Measurements from ENCODE around the gene OGT. TPM values are rescaled to one million over a fixed set of nuclear protein-coding genes. Genes with fewer than 3 reads are reported as not detected.
"Not testable (repeated sequence)": the region's sequence is repeated elsewhere in the genome, so short reads cannot be mapped to it uniquely, and the experiment has no call there.

Gene OGT
- total RNA-seq, 2 experiments from 2014 or later: 233 to 244 TPM

DNA sequence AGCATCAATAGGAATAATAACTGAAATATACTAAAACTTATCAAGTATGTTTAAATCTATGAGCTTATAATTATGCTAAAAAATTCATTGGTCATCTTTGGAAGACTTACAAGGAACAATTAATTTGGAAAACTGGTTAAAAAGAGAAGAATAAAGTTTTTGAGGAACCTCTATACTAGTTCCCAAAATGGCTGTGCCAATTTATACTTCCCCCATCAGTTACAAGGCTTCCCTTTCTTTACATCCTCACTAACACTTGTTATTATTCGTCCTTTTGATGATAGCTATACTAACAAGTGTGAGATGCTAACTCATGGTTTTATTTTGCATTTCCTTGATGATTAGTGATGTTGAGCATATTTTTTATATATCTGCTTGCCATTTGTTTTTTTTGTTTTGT is 17.1 kb downstream of the OGT start:
- peak overlapping the region; percentile 76 for H3K27ac Mint-ChIP-seq
- peaks cover 40% of the 10 kb centered on the region for H3K36me3 Mint-ChIP-seq
- no peak overlapping the region for H3K4me3 Mint-ChIP-seq
- no peaks in the 10 kb centered on the region for H3K9me3 Mint-ChIP-seq
- no peaks in the 10 kb centered on the region for H3K27me3 Mint-ChIP-seq
- H3K4me1 Mint-ChIP-seq: peaks cover 34% of the 10 kb centered on the region
- no peak for DNase-seq

DNA sequence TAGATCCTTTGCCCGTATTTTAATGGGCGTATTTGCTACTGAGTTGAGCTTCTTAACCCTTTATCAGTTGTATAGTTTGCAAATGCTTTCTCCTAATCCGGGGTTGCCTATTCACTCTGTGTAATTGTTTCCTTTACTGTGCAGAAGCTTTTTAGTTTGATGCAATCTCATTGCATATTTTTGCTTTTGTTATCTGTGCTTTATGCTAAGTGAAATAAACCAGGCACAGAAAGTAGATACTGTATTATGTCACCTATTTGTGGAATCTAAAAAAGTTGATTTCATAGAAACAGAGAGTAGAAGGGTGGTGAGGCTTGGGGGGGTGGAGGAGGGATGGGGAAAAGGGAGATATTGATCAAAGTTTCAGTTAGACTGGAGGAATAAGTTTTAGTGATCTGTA is 17.7 kb downstream of the OGT start:
- Mint-ChIP-seq H3K27ac (peak overlapping the region; percentile 76), H3K27me3 (no peaks in the 10 kb centered on the region), H3K4me1 (peaks cover 36% of the 10 kb centered on the region), H3K9me3 (no peaks in the 10 kb centered on the region), H3K4me3 (no peak overlapping the region), H3K36me3 (peaks cover 42% of the 10 kb centered on the region)
- no peak for DNase-seq

DNA sequence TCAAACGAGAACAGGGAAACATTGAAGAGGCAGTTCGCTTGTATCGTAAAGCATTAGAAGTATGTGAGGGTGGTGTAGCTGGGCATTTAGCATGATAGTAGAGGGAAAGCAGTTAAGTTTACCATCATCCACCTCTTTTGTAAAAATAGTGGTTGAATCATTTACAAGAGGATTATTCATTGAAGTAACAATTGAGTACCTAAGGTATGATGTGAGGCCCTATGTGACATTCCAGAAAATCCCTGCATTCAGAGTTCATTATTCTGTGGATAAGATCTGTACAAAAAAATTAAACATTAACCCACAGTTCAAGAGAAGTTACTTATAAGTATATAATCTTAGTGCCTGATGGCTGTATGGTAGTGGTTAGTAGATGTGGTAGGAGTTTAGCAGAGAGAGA is 23.1 kb downstream of the OGT start:
- Mint-ChIP-seq H3K27me3 (no peaks in the 10 kb centered on the region), H3K4me1 (peaks cover 10% of the 10 kb centered on the region)

DNA sequence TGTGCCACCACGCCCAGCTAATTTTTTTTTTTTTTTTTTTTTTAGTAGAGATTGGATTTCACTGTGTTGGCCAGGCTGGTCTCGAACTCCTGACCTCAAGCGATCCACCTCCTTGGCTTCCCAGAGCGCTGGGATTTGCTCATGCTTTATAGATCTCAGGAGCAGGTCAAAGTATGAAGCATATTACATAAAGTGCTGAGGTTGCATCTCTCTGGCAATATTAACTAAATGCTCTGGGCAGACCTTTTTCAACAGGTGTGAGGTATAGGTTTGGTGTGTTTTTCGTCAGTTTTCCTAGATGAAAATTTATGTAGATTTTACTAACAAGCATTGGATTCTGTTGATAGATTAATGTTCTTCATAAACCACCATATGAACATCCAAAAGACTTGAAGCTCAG is 26.0 kb downstream of the OGT start:
- H3K27ac Mint-ChIP-seq: no peak overlapping the region
- no peak for DNase-seq
- no peaks in the 10 kb centered on the region for H3K27me3 Mint-ChIP-seq
- no peak overlapping the region for H3K4me3 Mint-ChIP-seq
- H3K9me3 Mint-ChIP-seq: no peaks in the 10 kb centered on the region
- H3K4me1 Mint-ChIP-seq: peaks cover 8% of the 10 kb centered on the region
- H3K36me3 Mint-ChIP-seq: peaks cover 33% of the 10 kb centered on the region

More for the DNA sequence above, 23.1 kb downstream of the OGT start:
- Mint-ChIP-seq H3K27ac (peak overlapping the region; percentile 71), H3K36me3 (peaks cover 28% of the 10 kb centered on the region), H3K4me3 (peak overlapping the region; percentile 18), H3K9me3 (no peaks in the 10 kb centered on the region)
- no peak for DNase-seq

DNA sequence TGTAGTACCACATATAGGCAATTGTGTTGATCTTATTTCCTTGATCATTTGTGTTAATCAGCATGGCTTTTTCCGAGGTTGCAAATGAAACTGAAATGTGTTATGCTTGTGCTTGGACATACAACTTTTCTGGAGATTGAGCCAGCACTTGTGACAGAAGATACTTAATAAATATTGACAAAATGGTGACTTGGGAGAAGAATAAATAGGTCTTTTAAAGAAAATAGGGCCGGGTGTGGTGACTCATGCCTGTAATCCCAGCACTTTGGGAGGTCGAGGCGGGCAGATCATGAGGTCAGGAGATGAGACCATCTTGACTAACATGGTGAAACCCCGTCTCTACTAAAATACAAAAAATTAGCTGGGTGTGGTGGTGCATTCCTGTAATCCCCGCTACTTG is 26.9 kb downstream of the OGT start:
- peak overlapping the region; percentile 63 for H3K27ac Mint-ChIP-seq
- not testable (repeated sequence) for H3K27me3 Mint-ChIP-seq, H3K9me3 Mint-ChIP-seq, H3K4me3 Mint-ChIP-seq, DNase-seq, H3K4me1 Mint-ChIP-seq
- peaks cover 37% of the 10 kb centered on the region for H3K36me3 Mint-ChIP-seq

DNA sequence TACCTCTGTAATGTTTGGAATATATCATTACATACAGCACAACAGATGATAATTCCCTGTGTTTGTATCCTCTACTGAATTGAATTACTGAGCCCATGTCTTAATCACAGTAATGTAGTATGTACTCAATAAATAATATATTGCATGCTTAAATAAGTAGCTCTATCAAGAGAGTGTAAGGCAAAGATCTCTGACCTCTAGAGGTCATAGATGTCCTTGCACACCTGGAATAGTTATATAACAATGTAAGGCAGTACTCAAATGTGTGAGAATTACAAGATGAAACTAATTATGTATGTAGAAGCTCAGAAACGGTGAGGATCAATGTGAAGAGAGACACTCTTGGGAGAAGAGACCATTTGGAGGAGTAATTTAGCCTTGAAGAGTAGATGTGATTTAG is 31.0 kb downstream of the OGT start:
- H3K4me1 Mint-ChIP-seq: peaks cover 7% of the 10 kb centered on the region

DNA sequence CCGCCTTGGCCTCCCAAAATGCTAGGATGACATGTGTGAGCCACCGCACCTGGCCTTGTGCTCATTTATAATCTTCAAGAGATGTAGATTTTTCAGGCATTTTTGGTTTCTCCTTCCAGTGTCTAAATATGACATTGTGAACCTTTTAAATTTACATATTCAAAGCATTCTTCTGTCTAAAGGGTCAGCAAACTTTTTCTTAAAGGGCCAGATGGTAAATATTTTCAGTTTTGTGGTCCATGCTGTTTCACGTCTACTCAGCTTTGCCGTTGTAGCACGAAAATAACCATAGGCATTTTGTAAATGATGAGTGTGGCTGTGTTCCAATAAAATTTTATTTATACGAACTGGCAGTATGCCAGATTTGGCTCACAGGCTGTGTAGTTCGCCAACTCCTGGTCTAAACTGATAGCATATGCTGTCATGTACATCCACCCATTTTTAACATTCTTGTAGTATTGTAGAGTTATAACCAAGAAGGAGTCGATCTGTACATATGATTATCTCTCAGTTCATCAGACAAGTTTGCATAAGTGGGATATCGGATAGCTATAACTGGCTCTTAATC is 32.7 kb downstream of the OGT start:
- H3K4me1 Mint-ChIP-seq: peaks cover 9% of the 10 kb centered on the region
- H3K27me3 Mint-ChIP-seq: no peaks in the 10 kb centered on the region
- H3K9me3 Mint-ChIP-seq: no peaks in the 10 kb centered on the region
- H3K4me3 Mint-ChIP-seq: no peak overlapping the region
- H3K36me3 Mint-ChIP-seq: peaks cover 39% of the 10 kb centered on the region
- H3K27ac Mint-ChIP-seq: no peak overlapping the region
- no peak for DNase-seq

More for the DNA sequence above, 31.0 kb downstream of the OGT start:
- DNase-seq: no peak
- H3K27ac Mint-ChIP-seq: no peak overlapping the region
- no peaks in the 10 kb centered on the region for H3K9me3 Mint-ChIP-seq
- H3K36me3 Mint-ChIP-seq: peaks cover 39% of the 10 kb centered on the region
- no peak overlapping the region for H3K4me3 Mint-ChIP-seq
- no peaks in the 10 kb centered on the region for H3K27me3 Mint-ChIP-seq

DNA sequence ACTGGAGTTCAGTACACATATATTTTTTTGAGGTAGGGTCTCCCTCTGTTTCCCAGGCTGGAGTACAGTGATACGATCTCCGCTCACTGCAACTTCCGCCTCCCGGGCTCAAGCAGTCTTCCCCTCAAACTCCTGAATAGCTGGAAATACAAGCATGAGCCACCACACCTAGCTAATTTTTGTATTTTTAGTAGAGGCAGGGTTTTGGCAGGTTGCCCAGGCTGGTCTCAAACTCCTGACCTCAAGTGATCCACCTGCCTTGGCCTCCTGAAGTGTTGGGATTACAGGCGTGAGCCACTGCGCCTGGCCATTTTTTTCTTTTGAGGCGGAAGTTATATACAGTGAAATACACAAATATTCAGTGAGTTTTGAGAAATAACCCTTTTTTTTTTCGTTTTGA is 38.5 kb downstream of the OGT start:
- not testable (repeated sequence) for H3K27me3 Mint-ChIP-seq, H3K4me3 Mint-ChIP-seq, H3K9me3 Mint-ChIP-seq, H3K27ac Mint-ChIP-seq, DNase-seq
- Mint-ChIP-seq H3K36me3 (peaks cover 34% of the 10 kb centered on the region), H3K4me1 (peaks cover 10% of the 10 kb centered on the region)

DNA sequence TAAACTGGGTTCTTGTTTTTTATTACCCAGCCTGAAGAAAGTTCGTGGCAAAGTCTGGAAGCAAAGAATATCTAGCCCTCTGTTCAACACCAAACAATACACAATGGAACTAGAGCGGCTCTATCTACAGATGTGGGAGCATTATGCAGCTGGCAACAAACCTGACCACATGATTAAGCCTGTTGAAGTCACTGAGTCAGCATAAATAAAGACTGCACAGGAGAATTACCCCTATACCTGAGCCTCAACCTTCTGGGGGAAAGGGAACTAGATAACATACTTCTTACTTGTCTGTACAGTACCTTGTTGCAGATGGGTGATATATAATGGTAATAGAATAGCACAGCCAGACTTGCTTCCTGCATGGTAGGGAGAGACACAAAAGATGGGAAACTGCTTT is 40.7 kb downstream of the OGT start:
- Mint-ChIP-seq H3K4me1 (peaks cover 18% of the 10 kb centered on the region), H3K4me3 (no peak overlapping the region), H3K27me3 (peaks cover 3% of the 10 kb centered on the region), H3K9me3 (no peaks in the 10 kb centered on the region), H3K36me3 (peaks cover 37% of the 10 kb centered on the region), H3K27ac (peak overlapping the region; percentile 29)
- no peak for DNase-seq

DNA sequence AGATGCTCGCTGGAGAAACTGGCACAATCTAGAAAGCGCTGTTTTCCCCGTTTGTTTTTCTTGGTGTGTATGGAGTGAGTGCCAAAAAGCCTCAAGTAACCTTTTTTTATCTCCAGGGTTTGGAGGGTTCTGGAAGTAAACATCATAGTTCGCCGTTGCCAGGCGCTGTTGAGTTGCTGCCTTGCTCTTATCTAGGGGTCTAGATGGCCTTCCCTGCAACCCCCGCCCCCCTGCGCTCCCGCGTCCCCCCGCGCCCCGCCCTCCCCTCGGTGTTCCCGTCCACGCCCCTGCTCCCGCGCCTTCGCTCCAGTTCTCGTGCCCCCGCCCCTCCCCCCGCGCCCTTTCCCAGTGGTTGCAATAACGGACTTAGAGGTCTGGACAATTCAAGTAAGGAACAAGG is 44.8 kb downstream of the OGT start:
- peaks cover 15% of the 10 kb centered on the region for H3K4me1 Mint-ChIP-seq
- DNase-seq: no peak
- H3K9me3 Mint-ChIP-seq: no peaks in the 10 kb centered on the region
- H3K27me3 Mint-ChIP-seq: peaks cover 3% of the 10 kb centered on the region
- no peak overlapping the region for H3K4me3 Mint-ChIP-seq
- H3K36me3 Mint-ChIP-seq: peaks cover 43% of the 10 kb centered on the region
- H3K27ac Mint-ChIP-seq: peak overlapping the region; percentile 75

DNA sequence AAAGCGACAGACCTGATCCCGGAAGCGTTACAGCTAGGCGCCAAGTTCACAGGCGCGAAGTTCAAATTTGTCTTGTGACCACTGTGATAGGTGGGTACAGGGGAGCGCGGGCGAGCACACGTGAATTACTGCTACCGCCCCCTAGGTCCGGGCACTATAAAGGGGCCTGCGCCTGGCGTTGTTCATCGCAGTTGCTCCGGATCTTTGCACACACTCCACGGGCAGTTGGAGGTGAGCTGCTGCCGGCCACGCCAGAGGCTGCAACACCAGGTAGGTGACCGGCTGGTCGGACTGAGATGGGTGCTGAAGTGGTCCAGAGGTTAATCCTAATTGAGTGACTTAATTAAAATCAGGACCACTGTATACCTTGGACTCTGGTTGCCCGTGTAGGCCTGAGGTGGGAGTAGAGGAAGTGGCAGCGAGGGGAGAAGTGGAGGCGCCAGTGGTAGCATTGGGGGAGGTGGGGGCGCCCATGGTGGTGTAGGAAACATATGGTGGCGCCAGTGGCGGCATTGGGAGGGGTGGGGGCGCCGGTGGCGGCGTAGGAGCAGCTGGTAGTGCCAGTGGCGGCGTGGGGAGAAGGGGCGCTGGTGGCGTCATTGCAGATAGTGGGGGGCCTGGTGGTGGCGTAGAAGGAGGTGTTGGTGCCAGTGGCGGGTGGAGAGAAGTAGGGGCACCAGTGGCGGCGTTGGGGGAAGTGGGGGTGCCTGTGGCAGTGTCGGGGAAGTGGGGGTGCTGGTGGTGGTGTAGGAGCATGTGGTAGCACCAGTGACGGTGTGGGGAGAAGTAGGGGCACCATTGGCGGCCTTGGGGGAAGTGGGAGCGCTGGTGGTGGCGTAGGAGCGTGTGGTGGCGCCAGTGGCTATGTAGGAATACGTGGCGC is 45.6 kb downstream of the OGT start, which contains the start of gene GCNA:
GCNA (plus strand) TSS at position 185 of the 883 bp plus-strand sequence. CDS start 2,385 bp downstream, outside the sequence.
- Mint-ChIP-seq H3K9me3 (no peaks in the 10 kb centered on the region), H3K27me3 (peaks cover 3% of the 10 kb centered on the region), H3K27ac (peak within 1 kb of the TSS; percentile 75), H3K4me3 (peak within 1 kb of the TSS; percentile 37), H3K4me1 (peaks cover 12% of the 10 kb centered on the region), H3K36me3 (peaks cover 41% of the 10 kb centered on the region)
- DNase-seq: no peak

DNA sequence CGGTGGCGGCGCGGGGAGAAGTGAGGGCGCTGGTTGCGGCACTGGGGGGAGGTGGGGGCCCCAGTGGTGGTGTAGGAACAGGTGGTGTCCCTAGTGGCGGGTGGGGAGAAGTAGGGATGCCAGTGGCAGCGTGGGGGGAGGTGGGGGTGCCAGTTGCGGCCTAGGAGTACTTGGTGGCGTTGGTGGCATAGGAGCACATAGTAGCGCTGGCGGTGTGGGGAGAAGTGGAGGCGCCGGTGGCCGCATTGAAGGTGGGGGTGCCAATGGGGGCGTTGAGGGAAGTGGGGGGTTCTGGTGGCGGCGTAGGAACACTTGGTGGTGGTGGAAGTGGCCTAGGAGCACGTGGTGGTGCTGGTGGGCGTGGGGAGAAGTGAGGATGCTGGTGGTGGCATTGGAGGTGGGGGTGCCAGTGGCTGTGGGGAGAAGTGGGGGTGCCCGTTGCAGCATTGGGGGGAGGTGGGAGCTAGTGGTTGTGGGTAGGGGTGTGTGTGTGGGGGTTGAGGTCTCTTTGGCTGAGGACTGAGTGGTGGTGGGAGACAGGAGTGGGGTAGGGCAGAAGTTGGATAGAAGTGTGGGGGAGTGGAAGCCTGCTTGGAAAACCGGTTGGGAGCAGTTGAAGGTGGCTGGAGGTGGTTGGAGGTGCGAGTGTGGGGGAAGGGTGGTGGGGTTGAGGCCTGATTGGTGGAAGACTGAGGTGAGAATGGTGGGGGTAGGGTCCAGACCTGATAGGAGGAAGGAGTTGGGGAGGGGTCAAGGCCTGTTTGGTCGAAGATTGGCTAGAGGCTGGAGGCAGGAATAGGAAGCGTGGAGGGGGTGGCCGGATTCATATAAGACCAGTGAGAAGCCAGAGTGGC is 46.5 kb downstream of the OGT start:
- Mint-ChIP-seq H3K27me3 (peaks cover 3% of the 10 kb centered on the region), H3K36me3 (peaks cover 35% of the 10 kb centered on the region), H3K27ac (peak overlapping the region; percentile 75), H3K4me3 (peak overlapping the region; percentile 14), H3K4me1 (peaks cover 10% of the 10 kb centered on the region), H3K9me3 (no peaks in the 10 kb centered on the region)
- no peak for DNase-seq

DNA sequence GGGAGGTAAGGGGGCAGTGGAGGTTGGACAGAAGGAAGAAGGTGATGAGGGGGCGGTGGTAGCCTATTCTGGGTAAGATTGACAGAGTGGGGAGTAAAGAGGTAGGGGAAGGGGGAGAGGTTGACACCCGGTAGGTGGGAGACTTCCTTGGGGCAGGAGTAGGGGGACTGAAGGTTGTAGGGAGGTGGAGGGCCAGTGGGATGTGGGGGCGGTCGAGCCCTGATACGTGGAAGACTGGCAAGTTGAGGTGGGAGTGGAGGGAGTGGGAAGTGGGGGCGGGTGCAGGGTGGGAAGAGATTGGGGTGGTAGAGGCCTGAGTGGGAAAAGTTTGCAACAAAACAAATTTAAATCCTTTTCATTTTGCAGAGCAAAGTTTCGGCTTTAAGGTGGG is 47.1 kb downstream of the OGT start:
- H3K4me3 Mint-ChIP-seq: no peak overlapping the region
- peaks cover 10% of the 10 kb centered on the region for H3K4me1 Mint-ChIP-seq
- DNase-seq: no peak
- no peaks in the 10 kb centered on the region for H3K9me3 Mint-ChIP-seq
- peaks cover 35% of the 10 kb centered on the region for H3K36me3 Mint-ChIP-seq
- peak overlapping the region; percentile 66 for H3K27ac Mint-ChIP-seq
- H3K27me3 Mint-ChIP-seq: peaks cover 3% of the 10 kb centered on the region

DNA sequence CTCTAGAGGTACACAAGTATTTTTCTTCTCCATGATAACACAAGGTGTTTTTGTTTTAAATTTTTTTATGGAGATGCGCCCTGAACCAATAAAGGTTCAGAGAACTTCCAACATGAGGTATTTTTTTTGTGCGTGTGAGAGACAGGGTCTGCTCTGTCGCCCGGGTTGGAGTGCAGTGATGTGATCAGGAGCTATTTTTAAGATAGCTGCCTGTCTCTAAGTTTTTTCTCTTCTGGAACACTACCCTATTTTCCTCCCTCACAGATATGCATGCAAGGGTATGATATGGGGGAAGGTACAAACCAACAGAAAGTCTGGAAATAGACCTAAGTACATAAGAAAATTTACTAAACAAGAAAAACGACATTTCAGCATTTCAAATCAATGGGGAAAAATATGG is 48.3 kb downstream of the OGT start:
- Mint-ChIP-seq H3K27me3 (peaks cover 3% of the 10 kb centered on the region), H3K4me3 (no peak overlapping the region), H3K9me3 (no peaks in the 10 kb centered on the region), H3K27ac (peak overlapping the region; percentile 65), H3K36me3 (peaks cover 32% of the 10 kb centered on the region), H3K4me1 (peaks cover 10% of the 10 kb centered on the region)
- DNase-seq: no peak

DNA sequence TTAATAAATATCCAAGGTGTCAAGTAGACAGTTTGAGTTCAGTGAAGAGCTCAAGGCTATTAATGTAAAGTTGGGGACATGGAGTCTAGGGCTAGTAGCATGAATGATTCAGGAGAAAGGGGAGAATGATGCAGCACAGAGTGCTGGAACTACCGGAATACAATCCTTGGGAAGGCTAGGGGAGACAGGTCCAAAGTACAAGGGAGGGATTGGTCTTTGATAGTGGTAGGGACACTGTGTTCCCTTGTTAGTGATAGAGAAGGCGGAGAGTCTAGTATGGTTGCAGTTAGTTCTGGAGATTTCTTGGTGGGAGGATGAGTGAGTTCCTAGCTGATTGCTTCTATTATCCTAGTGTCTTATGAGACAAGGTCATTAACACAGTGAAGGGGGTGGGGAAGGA is 54.0 kb downstream of the OGT start:
- no peak overlapping the region for H3K4me3 Mint-ChIP-seq
- no peak overlapping the region for H3K27ac Mint-ChIP-seq
- no peaks in the 10 kb centered on the region for H3K27me3 Mint-ChIP-seq
- H3K36me3 Mint-ChIP-seq: peaks cover 8% of the 10 kb centered on the region
- no peaks in the 10 kb centered on the region for H3K9me3 Mint-ChIP-seq
- peaks cover 2% of the 10 kb centered on the region for H3K4me1 Mint-ChIP-seq
- DNase-seq: no peak
